B cell (primary cell): ENCODE results near the gene IQCB1. TPM values are rescaled to one million over a fixed set of nuclear protein-coding genes. Genes with fewer than 3 reads are reported as not detected.
A peak's percentile ranks its signal among the peaks of the same experiment; 100 is the strongest.

Source experiments
- ATAC-seq: fragments of 200-7000 bp; cut with Tn5 transposase; one replicate; pipeline ENCODE4 v1.10.0; 2021; ENCODE audit warnings: low read depth, mild to moderate bottlenecking, moderate number of reproducible peaks, moderate library complexity
- CTCF ChIA-PET: fragments of 350-600 bp; sonication (Branson Sonifier 250); formaldehyde crosslinking; loops from one replicate; lab custom pipeline; 2021; ENCODE audit warnings: antibody characterized with exemption, inconsistent platforms; lab: Charles Lee
- POLR2A ChIA-PET: fragments of 350-600 bp; sonication (Branson Sonifier 250); formaldehyde crosslinking; loops from one replicate; lab custom pipeline; 2021; ENCODE audit warnings: antibody characterized with exemption; lab: Charles Lee
- DNase-seq: peaks from one replicate; pipeline ENCODE4 v3.0.0; 2013
- H2AFZ ChIP-seq: 2 replicates; pipeline ENCODE4 v1.6.1; 2012; ENCODE audit warnings: mild to moderate bottlenecking, low read depth, low read length; ENCODE audit not compliant: insufficient read depth, poor library complexity, severe bottlenecking
- H3K27ac ChIP-seq, 2 donors: 1 replicate in 1 of 2; 2 replicates in 1 of 2; pipeline ENCODE4 v1.5.1; 2012 to 2013; ENCODE audit warnings: low read length in 2 of 2, mild to moderate bottlenecking in 2 of 2, moderate library complexity in 1 of 2
- H3K27me3 ChIP-seq, 4 experiments: fragments of 200-600 bp in 1 of 4; sonication (generic) in 1 of 4; replicated peaks in 1 of 4; 1 replicate in 2 of 4; 2 replicates in 2 of 4; pipeline versions ENCODE4 v1.6.1 to v1.7.0; 2013 to 2016; ENCODE audit warnings: low read length in 3 of 4, mild to moderate bottlenecking in 2 of 4, mixed read lengths in 1 of 4, moderate library complexity in 1 of 4; ENCODE audit not compliant: insufficient read depth in 4 of 4, control insufficient read depth in 3 of 4; ENCODE audit errors: control extremely low read depth in 1 of 4
- H3K36me3 ChIP-seq, 2 experiments: replicated peaks in 1 of 2; 1 replicate in 1 of 2; 2 replicates in 1 of 2; pipeline versions ENCODE4 v1.6.1 to v1.7.1; 2013; ENCODE audit warnings: low read length in 1 of 2; ENCODE audit not compliant: insufficient read depth in 2 of 2, control insufficient read depth in 1 of 2; ENCODE audit errors: control extremely low read depth in 1 of 2, extremely low read depth in 1 of 2
- H3K4me1 ChIP-seq, 2 donors: fragments of 200-600 bp in 1 of 2; sonication (generic) in 1 of 2; 1 replicate in 1 of 2; 2 replicates in 1 of 2; pipeline versions ENCODE4 v1.5.1 to v1.6.1; 2013 to 2017; ENCODE audit warnings: low read length in 2 of 2; ENCODE audit not compliant: control insufficient read depth in 2 of 2, insufficient read depth in 2 of 2
- H3K4me2 ChIP-seq: replicated peaks from 2 replicates; pipeline ENCODE3; 2012; ENCODE audit warnings: mild to moderate bottlenecking, low read depth, low read length; ENCODE audit not compliant: poor library complexity, severe bottlenecking
- H3K4me3 ChIP-seq, 5 experiments: fragments of 200-600 bp in 1 of 5; sonication (generic) in 1 of 5; 1 replicate in 3 of 5; 2 replicates in 2 of 5; pipeline versions ENCODE4 v1.5.1 to v1.7.0; 2011 to 2016; ENCODE audit warnings: low read length in 4 of 5, mild to moderate bottlenecking in 4 of 5, low read depth in 2 of 5, control low read depth in 1 of 5, moderate library complexity in 1 of 5; ENCODE audit not compliant: insufficient read depth in 1 of 5; ENCODE audit errors: control extremely low read depth in 1 of 5, extremely low read depth in 1 of 5
- H3K79me2 ChIP-seq: fragments of 200-600 bp; sonication (generic); one replicate; pipeline ENCODE4 v1.6.0; 2016; ENCODE audit warnings: low read length; ENCODE audit not compliant: control insufficient read depth, insufficient read depth
- H3K9ac ChIP-seq: fragments of 200-600 bp; sonication (generic); 2 replicates; pipeline ENCODE4 v1.6.1; 2017; ENCODE audit warnings: mild to moderate bottlenecking, low read length, moderate library complexity
- H3K9me3 ChIP-seq, 3 donors: one replicate each; pipeline versions ENCODE4 v1.6.1 to v1.7.1; 2013; ENCODE audit warnings: low read length in 2 of 3; ENCODE audit not compliant: control insufficient read depth in 2 of 3, insufficient read depth in 1 of 3; ENCODE audit errors: control extremely low read depth in 1 of 3
- H4K20me1 ChIP-seq: 2 replicates; pipeline ENCODE4 v1.6.0; 2012; ENCODE audit warnings: mild to moderate bottlenecking, low read length; ENCODE audit not compliant: insufficient read depth, control insufficient read depth, poor library complexity, severe bottlenecking
- H3K27ac Mint-ChIP-seq: one replicate; pipeline ENCODE4 v1.8.0; 2021; ENCODE audit warnings: mixed read lengths
- H3K27me3 Mint-ChIP-seq: one replicate; pipeline ENCODE4 v1.8.0; 2021; ENCODE audit warnings: mixed read lengths
- H3K4me1 Mint-ChIP-seq: one replicate; pipeline ENCODE4 v1.8.0; 2021; ENCODE audit warnings: mixed read lengths
- H3K4me3 Mint-ChIP-seq: one replicate; pipeline ENCODE4 v1.8.0; 2021; ENCODE audit warnings: mixed read lengths
- H3K9me3 Mint-ChIP-seq: one replicate; pipeline ENCODE4 v1.8.0; 2022; ENCODE audit warnings: mixed read lengths; ENCODE audit not compliant: insufficient read depth
- EZH2 ChIP-seq: IDR thresholded peaks from 2 replicates; pipeline ENCODE4 v1.6.1; 2012; ENCODE audit warnings: borderline replicate concordance, low read depth, mild to moderate bottlenecking, moderate library complexity, low read length; ENCODE audit not compliant: insufficient read depth, poor library complexity, severe bottlenecking
- WGBS: methylation state at CpG from one replicate; pipeline ENCODE4 v1.1.5; 2013; ENCODE audit warnings: missing lambda C conversion rate; ENCODE audit not compliant: insufficient coverage; 5-methylcytosine and 5-hydroxymethylcytosine counted together
- intact Hi-C: fragments of 100-400 bp; cut with micrococcal nuclease; formaldehyde crosslinking; loops from one replicate; pipeline ENCODE4 v1.10.0; 2022
- polyA plus RNA-seq: library from polyadenylated mRNA; depleted of rRNA; stranded (reverse); fragments of >200 nt; gene quantifications from 2 replicates; pipeline ENCODE4 v1.2.3, GENCODE V29; 2012
- total RNA-seq, 2 donors: library from RNA; stranded (reverse); fragments of 120-200 nt in 1 of 2; gene quantifications; 1 replicate in 1 of 2; 2 replicates in 1 of 2; pipeline versions ENCODE4 v1.2.3 to v1.2.4, GENCODE V29; 2013 to 2022
- TF ChIP-seq, protein P1 (sequence below): fragments of 200-600 bp; IDR thresholded peaks from one replicate; pipeline ENCODE4 v1.8.0; 2022; ENCODE audit warnings: antibody characterized with exemption, mild to moderate bottlenecking

Gene IQCB1
- total and polyA plus RNA-seq, 2 donors (not counting 1 experiment from before 2014, with no cell fraction given), result 32.0 to 54.6 TPM

DNA sequence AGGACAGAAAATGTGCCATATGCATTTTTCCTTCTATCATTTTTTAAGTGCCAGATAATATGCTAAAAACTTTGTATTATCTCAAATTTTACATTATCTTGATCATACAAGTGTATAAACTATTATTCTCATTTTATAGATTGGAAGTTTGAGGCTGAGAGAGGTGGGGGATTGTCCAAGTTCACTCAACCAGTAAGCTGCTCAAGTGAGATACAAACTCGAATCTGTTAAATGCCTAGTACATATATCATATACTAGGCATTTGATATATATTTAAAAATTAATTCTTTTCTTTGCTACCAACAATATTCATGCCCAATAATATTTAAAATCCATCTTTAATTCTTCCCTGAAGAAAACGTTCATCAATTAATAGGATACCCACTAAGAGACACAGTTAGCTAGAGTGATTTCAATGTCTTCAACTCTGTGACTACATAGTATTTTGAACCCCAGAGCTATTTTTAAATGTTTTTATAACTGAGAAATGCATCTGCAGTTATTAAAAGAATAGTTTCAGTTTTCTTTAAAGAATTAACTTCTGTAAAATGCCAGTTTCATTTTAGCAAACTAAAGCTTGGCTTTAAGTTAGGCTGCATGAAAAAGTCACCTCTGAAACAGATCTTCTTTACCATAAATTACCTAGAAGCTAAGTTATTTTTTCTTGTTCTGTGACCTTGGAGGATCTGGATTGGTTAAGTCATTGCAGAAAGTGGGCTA, 40.4 kb downstream of the IQCB1 start:
- ChIA-PET CTCF (no interaction called here), POLR2A (no interaction called here)
- H2AFZ ChIP-seq, result peak overlapping the region; percentile 2

More for the DNA sequence above, 40.4 kb downstream of the IQCB1 start:
- H3K36me3 ChIP-seq, result peaks cover 7 to 10% of the 10 kb centered on the region in 2 experiments
- peaks cover 24% of the 10 kb centered on the region for H3K79me2 ChIP-seq
- peak; percentile 49 for ATAC-seq
- DNase-seq, result no peak
- H3K27me3 ChIP-seq, result no peaks in the 10 kb centered on the region
- peak overlapping the region; percentile 76 to 87 for H3K27ac ChIP-seq
- peaks cover 48% of the 10 kb centered on the region for H3K4me1 Mint-ChIP-seq
- peak overlapping the region; percentile 85 for H3K27ac Mint-ChIP-seq
- H3K9me3 ChIP-seq, result no peaks in the 10 kb centered on the region
- no peaks in the 10 kb centered on the region for H3K9me3 Mint-ChIP-seq
- peaks cover 30 to 43% of the 10 kb centered on the region in 2 donors for H3K4me1 ChIP-seq
- H3K4me2 ChIP-seq, result peak overlapping the region; percentile 73
- peak overlapping the region in 2 of 5 experiments; percentile 29 to 60 for H3K4me3 ChIP-seq
- no CpG with 5 or more reads among the region's 2 CpGs for WGBS
- H3K27me3 Mint-ChIP-seq, result no peaks in the 10 kb centered on the region
- intact Hi-C loops, result loop anchor here (2.0 to 5.0 kb wide), 2 partner anchors 14 to 43 kb away; partner anchors contain the start of genes EAF2 and IQCB1
- H3K4me3 Mint-ChIP-seq, result peak overlapping the region; percentile 67
- H4K20me1 ChIP-seq, result no peaks in the 10 kb centered on the region
- H3K9ac ChIP-seq, result peak overlapping the region; percentile 67
- no peak for TF ChIP-seq EZH2
- TF ChIP-seq, protein P1, sequence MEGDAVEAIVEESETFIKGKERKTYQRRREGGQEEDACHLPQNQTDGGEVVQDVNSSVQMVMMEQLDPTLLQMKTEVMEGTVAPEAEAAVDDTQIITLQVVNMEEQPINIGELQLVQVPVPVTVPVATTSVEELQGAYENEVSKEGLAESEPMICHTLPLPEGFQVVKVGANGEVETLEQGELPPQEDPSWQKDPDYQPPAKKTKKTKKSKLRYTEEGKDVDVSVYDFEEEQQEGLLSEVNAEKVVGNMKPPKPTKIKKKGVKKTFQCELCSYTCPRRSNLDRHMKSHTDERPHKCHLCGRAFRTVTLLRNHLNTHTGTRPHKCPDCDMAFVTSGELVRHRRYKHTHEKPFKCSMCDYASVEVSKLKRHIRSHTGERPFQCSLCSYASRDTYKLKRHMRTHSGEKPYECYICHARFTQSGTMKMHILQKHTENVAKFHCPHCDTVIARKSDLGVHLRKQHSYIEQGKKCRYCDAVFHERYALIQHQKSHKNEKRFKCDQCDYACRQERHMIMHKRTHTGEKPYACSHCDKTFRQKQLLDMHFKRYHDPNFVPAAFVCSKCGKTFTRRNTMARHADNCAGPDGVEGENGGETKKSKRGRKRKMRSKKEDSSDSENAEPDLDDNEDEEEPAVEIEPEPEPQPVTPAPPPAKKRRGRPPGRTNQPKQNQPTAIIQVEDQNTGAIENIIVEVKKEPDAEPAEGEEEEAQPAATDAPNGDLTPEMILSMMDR, result no peak
